ENCODE measurements around the gene UBE2V1. TPM values are rescaled to one million over a fixed set of nuclear protein-coding genes. Genes with fewer than 3 reads are reported as not detected.
"Not testable (repeated sequence)": the region's sequence is repeated elsewhere in the genome, so short reads cannot be mapped to it uniquely, and the experiment has no call there.

Gene UBE2V1
- polyA plus RNA-seq, 2 of the 4 experiments (the other 2 are of a cell fraction) = 129 to 141 TPM

DNA sequence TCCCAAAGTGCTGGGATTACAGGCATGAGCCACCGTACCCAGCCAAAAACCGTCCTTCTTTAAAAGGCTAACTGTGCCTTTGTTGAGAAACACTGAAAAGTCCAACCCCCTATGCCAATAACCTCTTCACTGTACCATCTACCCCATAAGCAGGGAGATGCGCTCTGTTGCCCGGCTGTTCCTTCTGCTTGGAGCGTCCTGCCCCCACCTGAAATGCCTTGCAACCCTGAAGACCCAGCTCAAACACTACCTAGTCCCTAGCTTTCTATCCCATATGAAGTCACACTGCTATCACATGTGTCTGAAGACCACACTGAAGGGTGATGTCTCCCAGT lies 27.8 kb downstream of the UBE2V1 start (continued):
- TF ChIP-seq EHMT2 (IDR thresholded peaks at IDR 0.05; ENCODE audit: low read depth) (no peak), POLR2A (IDR thresholded peaks at IDR 0.05; ENCODE audit: low read length) (no peak), RAD21 (conservative IDR thresholded peaks at IDR 0.05 in 1 of 2, IDR thresholded peaks at IDR 0.05 in 1 of 2) (no peak), CEBPB (IDR thresholded peaks at IDR 0.05) (no peak), TFCP2L1 (CRISPR knock-in tag; IDR thresholded peaks at IDR 0.05) (no peak), JUN (IDR thresholded peaks at IDR 0.05) (no peak), CBX8 (IDR thresholded peaks at IDR 0.05) (no peak)
- TF ChIP-seq, protein P1, sequence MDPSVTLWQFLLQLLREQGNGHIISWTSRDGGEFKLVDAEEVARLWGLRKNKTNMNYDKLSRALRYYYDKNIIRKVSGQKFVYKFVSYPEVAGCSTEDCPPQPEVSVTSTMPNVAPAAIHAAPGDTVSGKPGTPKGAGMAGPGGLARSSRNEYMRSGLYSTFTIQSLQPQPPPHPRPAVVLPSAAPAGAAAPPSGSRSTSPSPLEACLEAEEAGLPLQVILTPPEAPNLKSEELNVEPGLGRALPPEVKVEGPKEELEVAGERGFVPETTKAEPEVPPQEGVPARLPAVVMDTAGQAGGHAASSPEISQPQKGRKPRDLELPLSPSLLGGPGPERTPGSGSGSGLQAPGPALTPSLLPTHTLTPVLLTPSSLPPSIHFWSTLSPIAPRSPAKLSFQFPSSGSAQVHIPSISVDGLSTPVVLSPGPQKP (IDR thresholded peaks at IDR 0.05; ENCODE audit: low read depth, low read length) = no peak

DNA sequence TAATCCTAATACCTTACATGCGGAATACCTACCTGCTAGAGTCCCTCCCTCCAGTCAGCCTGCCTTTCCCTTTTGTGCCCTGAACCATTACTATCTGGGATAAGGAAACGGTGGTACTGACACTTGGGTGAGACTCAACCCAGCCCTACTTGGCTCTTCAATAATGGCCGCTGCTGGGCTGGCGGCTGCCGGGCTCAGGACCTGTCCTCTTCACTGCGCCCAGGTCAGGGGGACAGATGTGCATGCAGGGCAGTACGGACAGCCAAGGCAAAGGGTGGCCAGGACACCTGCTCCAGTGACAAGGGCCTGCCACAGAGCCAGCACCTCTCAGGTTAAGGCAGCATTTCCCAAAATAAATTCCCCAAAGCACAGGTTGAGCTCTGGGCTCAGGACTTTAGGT lies 29.9 kb downstream of the UBE2V1 start:
- no peaks in the 10 kb centered on the region for H3K9me3 ChIP-seq
- no peak for DNase-seq (ENCODE audit: low read depth in 1 of 2, low spot score in 1 of 2)
- TF ChIP-seq CEBPB (IDR thresholded peaks at IDR 0.05) (no peak), GATA3 (IDR thresholded peaks at IDR 0.05; ENCODE audit: borderline replicate concordance) (no peak), JUNB (IDR thresholded peaks at IDR 0.05) (no peak)
- TF ChIP-seq, protein P1 (IDR thresholded peaks at IDR 0.05; ENCODE audit: low read depth, low read length) = no peak
- peaks cover 25% of the 10 kb centered on the region for H3K4me1 ChIP-seq
- no peak overlapping the region for H3K27ac ChIP-seq
- ChIA-PET POLR2A (no interaction called here), CTCF (interaction anchor here (0.9 to 10.1 kb wide), 14 partner anchors 8 to 174 kb away, joined by 3 to 153 read pairs (median 7); partner anchors contain the start of gene SNAI1)
- no peak overlapping the region for H3K4me2 ChIP-seq
- H3K4me3 ChIP-seq = no peak overlapping the region
- no peak for FAIRE-seq
- ATAC-seq = no peak
- 95% methylated on average over 7 of the region's 7 CpGs for WGBS (ENCODE audit: missing lambda C conversion rate)

DNA sequence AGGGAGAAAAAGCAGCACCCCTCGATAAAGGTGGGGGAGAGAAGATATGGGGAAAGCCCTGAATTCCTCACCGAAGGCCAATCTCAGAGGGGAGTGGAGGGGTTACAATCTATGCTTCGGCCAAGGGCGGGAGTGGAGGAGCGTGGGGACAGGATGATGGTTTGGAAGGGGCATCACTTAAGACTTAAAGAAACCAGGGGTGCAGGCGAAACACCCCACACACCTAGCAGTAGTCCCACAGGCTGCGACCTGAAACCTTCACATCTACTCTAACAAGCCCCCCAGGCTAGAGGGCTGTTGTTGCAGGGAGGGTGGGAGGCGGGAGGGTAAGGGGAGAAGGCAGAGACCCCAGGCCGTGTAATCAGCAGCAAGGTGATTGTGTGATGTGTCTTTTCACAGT lies 30.9 kb downstream of the UBE2V1 start:
- DNase-seq (ENCODE audit: low read depth in 1 of 2, low spot score in 1 of 2); POLR2A ChIA-PET; FAIRE-seq; H3K27ac ChIP-seq; H3K9me3 ChIP-seq; H3K4me3 ChIP-seq; ATAC-seq; H3K4me2 ChIP-seq: not testable (repeated sequence)
- CTCF ChIA-PET = interaction anchor here (0.9 to 10.1 kb wide), 5 partner anchors 8 to 146 kb away, joined by 3 to 153 read pairs (median 32); partner anchors contain the start of gene SNAI1
- WGBS (ENCODE audit: missing lambda C conversion rate) = 94% methylated on average over 9 of the region's 9 CpGs
- H3K4me1 ChIP-seq = peaks cover 20% of the 10 kb centered on the region

DNA sequence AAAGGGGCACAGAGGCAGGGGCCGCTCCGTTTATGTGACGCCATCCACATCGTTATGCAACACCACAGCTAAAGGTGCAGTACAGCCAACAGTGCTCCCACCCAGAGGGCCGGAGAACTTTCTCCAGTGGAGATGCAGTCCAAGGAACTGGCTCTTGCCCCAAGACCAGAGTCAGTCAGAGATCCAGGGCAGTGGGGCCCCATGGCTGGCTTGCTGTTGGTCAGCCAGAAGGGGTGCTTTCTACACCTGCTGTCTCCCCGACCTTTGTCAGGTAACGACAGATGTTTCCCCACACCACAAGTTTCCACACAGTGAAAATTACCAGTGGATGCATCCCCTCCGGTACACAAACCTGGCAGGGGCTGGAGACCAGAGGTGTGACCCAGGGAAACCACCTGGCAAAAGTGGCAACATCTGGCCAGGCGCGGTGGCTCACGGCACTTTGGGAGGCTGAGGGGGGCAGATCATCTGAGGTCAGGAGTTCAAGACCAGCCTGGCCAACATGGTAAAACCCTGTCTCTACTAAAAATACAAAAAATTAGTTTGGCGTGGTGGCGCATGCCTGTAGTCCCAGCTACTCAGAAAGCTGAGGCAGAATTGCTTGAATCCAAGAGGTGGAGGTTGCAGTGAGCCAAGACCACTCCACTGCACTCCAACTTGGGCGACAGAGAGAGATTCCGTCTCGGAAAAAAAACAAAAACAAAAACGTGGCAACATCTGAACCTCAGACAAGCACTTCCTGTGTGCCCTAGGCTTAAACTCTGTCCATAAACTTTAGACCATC lies 34.9 kb downstream of the UBE2V1 start:
- DNase-seq (ENCODE audit: low read depth in 1 of 2, low spot score in 1 of 2) (no peak), FAIRE-seq (no peak), ATAC-seq (peak in 1 of 2 experiments; percentile 32; a peak in 2 of 6 replicates)
- ChIA-PET CTCF (interaction anchor here (1.9 to 18.1 kb wide), 3 partner anchors 34 to 101 kb away, joined by 5 to 1049 read pairs (median 6); partner anchors contain the start of genes SNAI1 and UBE2V1), POLR2A (no interaction called here)
- Histone ChIP-seq H3K4me1 (no peaks in the 10 kb centered on the region), H3K27ac (no peak overlapping the region), H3K4me2 (no peak overlapping the region), H3K9me3 (no peaks in the 10 kb centered on the region), H3K4me3 (no peak overlapping the region)
- TF ChIP-seq KDM5A (IDR thresholded peaks at IDR 0.05) = no peak
- no peak for TF ChIP-seq ZNF302 (CRISPR knock-in tag; IDR thresholded peaks at IDR 0.05)
- TF ChIP-seq FOXS1 (CRISPR knock-in tag; IDR thresholded peaks at IDR 0.05) = no peak
- TF ChIP-seq JUN (IDR thresholded peaks at IDR 0.05) = no peak
- TF ChIP-seq ZC3H11A (IDR thresholded peaks at IDR 0.05) = no peak
- TF ChIP-seq, protein P2, sequence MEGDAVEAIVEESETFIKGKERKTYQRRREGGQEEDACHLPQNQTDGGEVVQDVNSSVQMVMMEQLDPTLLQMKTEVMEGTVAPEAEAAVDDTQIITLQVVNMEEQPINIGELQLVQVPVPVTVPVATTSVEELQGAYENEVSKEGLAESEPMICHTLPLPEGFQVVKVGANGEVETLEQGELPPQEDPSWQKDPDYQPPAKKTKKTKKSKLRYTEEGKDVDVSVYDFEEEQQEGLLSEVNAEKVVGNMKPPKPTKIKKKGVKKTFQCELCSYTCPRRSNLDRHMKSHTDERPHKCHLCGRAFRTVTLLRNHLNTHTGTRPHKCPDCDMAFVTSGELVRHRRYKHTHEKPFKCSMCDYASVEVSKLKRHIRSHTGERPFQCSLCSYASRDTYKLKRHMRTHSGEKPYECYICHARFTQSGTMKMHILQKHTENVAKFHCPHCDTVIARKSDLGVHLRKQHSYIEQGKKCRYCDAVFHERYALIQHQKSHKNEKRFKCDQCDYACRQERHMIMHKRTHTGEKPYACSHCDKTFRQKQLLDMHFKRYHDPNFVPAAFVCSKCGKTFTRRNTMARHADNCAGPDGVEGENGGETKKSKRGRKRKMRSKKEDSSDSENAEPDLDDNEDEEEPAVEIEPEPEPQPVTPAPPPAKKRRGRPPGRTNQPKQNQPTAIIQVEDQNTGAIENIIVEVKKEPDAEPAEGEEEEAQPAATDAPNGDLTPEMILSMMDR (IDR thresholded peaks at IDR 0.05) = no peak
- TF ChIP-seq ZSCAN20 (CRISPR knock-in tag; IDR thresholded peaks at IDR 0.05) = no peak
- TF ChIP-seq, protein P3, sequence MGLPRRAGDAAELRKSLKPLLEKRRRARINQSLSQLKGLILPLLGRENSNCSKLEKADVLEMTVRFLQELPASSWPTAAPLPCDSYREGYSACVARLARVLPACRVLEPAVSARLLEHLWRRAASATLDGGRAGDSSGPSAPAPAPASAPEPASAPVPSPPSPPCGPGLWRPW (IDR thresholded peaks at IDR 0.05) = no peak
- no peak for TF ChIP-seq FOSL2 (IDR thresholded peaks at IDR 0.05)
- TF ChIP-seq FOSL2 (CRISPR knock-in tag; IDR thresholded peaks at IDR 0.05) = no peak
- TF ChIP-seq JUNB (IDR thresholded peaks at IDR 0.05) = no peak
- TF ChIP-seq RARB (CRISPR knock-in tag; IDR thresholded peaks at IDR 0.05) = no peak
- no peak for TF ChIP-seq RAD21 (conservative IDR thresholded peaks at IDR 0.05 in 1 of 2, IDR thresholded peaks at IDR 0.05 in 1 of 2)
- no peak for TF ChIP-seq EP300 (IDR thresholded peaks at IDR 0.05)
- TF ChIP-seq RCOR1 (IDR thresholded peaks at IDR 0.05; ENCODE audit: low read depth, low read length) = no peak
- no peak for TF ChIP-seq MAFK (IDR thresholded peaks at IDR 0.05; ENCODE audit: partially characterized antibody)
- no peak for TF ChIP-seq EHF (CRISPR knock-in tag; IDR thresholded peaks at IDR 0.05)
- no peak for TF ChIP-seq RNF2 (IDR thresholded peaks at IDR 0.05; ENCODE audit: borderline replicate concordance, low read depth)
- 87% methylated on average over 17 of the region's 17 CpGs for WGBS (ENCODE audit: missing lambda C conversion rate)
